GM21619 (cell line): Measurements from ENCODE around the gene HFM1.

Experiments
- ATAC-seq: cut with Tn5 transposase; IDR thresholded peaks from one replicate; pipeline ENCODE4 v1.9.1; 2021; ENCODE audit not compliant: unreplicated experiment

HFM1 gene

DNA sequence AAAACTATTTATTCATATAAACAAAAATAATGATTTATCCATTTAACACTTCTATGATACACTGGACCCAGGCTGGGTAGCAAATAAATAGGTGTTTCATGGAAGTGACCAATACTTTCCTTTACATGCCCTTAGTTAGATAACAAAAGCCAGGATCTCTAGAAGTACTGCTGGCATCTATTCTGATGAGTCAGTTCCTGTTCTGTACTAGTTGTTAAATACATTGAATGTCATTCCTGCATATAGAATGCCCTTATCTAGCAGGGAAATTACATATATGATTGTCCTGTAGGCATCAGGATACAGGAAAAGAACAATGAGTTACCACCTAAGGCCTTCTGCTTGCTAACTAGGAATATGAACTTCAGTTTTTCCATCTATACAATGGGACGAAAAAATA is 130.8 kb downstream of the HFM1 start:
- ATAC-seq = no peak

DNA sequence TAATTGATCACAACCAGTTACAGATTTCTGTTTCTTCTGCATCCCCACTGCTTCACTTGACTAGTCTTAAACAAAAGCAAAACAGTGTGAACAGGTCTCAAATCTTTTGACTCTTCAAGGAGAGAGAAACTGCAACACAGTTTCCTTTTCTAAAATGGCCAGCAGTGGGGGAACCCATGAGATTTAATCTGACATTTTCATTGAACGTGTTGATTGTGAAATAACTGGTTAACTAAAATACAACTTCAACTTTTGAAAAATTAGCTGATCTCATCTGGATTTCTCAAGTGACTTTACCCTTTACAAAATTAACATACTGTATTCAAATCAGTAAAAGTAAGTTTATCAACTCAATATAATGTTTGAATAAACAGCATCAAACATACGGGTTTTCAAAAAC is 143.0 kb downstream of the HFM1 start:
- no peak for ATAC-seq

DNA sequence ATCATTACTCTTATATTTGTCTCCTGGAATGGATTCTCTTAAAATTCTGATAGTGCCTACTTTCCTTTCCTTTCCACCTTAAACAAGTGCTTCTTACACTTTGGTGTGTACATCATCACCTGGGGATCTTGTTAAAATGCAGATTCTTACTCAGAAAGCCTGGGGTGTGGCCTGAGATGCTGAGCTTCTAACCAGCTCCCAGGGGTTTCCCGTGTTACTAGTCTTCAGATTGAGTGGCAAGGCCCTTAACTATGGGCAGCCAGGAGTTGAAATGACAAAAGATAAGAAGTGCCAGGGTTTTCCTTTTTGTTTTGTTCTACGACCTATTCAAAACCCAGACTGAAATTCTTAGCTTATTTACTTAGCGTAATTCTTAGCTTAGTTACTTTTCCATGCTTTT is 159.2 kb downstream of the HFM1 start:
- no peak for ATAC-seq

DNA sequence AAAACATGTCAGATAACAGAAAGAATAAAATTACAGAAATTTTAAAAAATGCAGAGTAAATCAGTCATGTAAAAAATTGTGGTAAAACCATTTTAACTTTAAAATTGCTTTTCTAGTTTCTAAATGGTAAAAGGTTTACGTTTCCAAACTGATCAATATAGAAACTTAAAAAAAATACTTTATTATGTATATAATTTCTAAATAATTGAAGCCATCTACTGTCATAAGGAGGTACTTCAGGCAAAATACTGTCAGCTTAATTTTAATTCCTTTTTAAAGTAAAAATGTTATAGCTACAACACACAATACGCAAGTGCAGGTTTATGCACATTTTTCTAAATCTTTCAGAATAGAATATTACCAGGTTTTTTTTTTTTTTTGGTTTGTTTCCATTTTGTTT is 159.9 kb downstream of the HFM1 start:
- ATAC-seq = no peak

DNA sequence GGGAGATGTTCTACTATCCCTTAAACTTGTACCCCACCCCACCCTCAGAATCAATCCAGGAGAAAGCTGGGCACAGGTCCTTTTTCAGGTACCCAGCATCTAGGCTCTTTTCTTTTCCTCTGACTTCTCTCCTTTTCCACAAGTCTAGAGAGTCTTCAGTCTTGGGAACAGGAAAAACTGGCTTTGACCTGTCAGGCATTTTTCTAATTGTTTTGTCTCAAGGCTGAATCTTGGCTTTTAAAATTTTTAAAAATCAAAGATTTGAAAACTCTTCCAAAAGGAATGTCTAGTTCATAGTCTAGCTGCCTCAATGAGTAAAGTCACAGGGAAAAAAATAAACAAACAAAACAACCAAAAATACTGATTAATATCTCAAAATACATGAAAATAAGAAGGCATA is 161.5 kb downstream of the HFM1 start:
- ATAC-seq = no peak

DNA sequence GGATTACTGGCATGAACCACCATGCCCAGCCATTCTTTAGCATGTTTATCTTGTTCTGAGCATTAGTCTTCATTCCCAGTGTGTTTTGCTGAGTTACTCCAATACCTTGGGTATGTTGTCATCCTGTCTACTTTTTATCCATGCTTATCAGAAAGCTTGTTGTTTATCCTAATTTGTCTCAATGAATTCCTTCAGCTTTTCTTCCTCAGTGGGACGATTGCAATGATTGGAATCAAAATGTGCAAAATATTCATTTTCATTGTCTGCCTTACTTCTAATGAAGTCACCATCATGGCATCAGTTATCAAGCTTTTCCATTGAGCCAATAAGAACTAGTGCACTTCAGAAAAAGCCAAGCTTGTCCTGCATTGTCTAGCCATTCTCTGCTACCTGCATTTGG is 170.5 kb downstream of the HFM1 start:
- ATAC-seq = no peak

DNA sequence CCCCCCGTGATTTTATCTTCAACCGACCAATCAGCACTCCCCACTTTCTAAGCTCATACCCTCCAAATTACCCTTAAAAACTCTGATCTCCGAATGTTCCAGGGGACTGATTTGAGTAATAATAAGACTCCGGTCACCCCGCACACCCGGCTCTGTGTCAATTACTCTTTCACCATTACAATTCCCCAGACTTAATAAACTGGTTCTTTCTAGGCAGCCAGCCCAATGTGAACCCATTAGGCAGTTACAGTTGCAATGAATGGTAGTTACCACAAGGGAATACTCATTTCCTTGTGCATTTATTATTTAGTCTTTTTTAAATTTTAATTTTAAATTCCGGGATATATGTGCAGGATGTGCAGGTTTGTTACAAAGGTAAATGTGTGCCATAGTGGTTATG is 177.9 kb downstream of the HFM1 start:
- no peak for ATAC-seq

DNA sequence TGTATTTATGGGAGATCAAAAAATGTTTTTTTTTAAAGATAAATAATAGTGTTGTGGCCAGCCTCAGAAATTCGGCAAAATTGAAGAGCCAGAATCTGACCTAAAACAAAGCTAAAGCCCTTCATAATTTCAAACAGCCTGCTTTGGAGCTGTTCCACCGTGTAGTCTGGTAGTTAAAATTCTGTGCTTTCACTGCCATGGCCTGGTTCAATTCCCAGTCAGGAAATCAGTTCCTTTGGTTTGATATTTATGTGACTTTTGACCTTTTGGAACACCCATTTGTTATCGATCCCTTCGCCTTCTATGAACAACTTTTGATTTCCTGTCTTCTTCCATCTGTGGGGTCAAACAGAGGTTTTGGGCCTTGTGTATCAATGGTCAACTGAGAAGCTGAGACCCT is 179.8 kb downstream of the HFM1 start:
- no peak for ATAC-seq

DNA sequence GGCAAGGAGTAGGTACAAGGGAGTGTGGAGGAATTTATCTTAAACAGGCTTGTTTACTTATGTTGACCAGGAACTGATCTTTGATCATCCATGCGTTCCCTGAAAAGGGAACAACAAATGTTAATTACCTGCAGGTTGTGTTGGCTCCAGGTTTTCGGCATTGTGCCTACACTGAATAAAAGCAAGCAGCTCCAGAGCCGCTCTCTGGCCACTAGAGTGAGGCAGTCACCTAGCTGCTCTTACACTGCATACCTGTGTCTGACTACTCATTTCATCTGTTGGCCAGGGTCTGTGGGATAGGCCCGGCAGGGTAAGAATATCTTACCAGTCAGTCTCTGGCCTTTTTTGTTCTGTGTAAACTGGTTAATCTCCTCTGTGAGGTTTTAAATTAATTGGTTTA is 183.6 kb downstream of the HFM1 start:
- ATAC-seq = no peak

DNA sequence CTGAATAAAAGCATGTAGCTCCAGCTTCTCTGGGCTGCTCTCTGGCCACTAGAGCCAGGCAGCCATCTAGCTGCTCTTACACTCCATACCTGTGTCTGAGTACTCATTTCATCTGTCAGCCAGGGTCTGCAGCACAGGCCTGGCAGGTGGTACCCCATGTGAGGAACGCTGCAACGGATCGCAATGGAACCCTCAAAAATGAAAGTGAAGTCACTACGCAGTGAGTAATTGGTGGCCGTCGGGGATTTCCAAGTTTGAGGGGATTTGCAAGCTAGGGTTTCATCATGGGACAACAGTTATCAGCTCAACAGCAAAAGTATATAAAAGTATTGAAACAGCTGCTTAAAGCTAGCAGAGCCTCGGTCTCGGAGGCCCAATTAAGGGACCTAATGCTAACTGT is 186.7 kb downstream of the HFM1 start:
- ATAC-seq = no peak
